Parathyroid adenoma (tissue), 2 donors: ENCODE measurements around the gene PTH1R.
A peak's percentile ranks its signal among the peaks of the same experiment; 100 is the strongest.

Source experiments
- H2AFZ ChIP-seq: fragments of 300-600 bp; sonication (generic); one replicate; pipeline ENCODE4 v1.7.0; 2017; ENCODE audit warnings: antibody characterized with exemption, mild to moderate bottlenecking
- H3K27ac ChIP-seq: fragments of 300-600 bp; sonication (generic); one replicate; pipeline ENCODE4 v1.7.0; 2017
- H3K27me3 ChIP-seq: fragments of 300-600 bp; sonication (generic); one replicate; pipeline ENCODE4 v1.7.0; 2017; ENCODE audit warnings: low read length; ENCODE audit not compliant: control insufficient read depth, insufficient read depth
- H3K36me3 ChIP-seq: fragments of 300-600 bp; sonication (generic); one replicate; pipeline ENCODE4 v1.7.0; 2017; ENCODE audit warnings: low read length; ENCODE audit not compliant: control insufficient read depth, insufficient read depth
- H3K4me1 ChIP-seq: fragments of 300-600 bp; sonication (generic); one replicate; pipeline ENCODE4 v1.7.0; 2017; ENCODE audit warnings: control low read depth
- H3K4me2 ChIP-seq: fragments of 300-600 bp; sonication (generic); one replicate; pipeline ENCODE4 v1.7.0; 2017; ENCODE audit warnings: low read length
- H3K4me3 ChIP-seq: fragments of 300-600 bp; sonication (generic); one replicate; pipeline ENCODE4 v1.7.0; 2017; ENCODE audit warnings: low read depth, low read length
- H3K79me2 ChIP-seq: fragments of 300-600 bp; sonication (generic); one replicate; pipeline ENCODE4 v1.7.0; 2017; ENCODE audit warnings: control low read depth
- H3K9ac ChIP-seq: fragments of 300-600 bp; sonication (generic); one replicate; pipeline ENCODE4 v1.7.0; 2017; ENCODE audit warnings: mild to moderate bottlenecking
- H3K9me3 ChIP-seq: fragments of 300-600 bp; sonication (generic); one replicate; pipeline ENCODE4 v1.7.0; 2017; ENCODE audit warnings: low read length; ENCODE audit not compliant: control insufficient read depth
- TF ChIP-seq, protein P1 (sequence below): fragments of 300-600 bp; sonication (generic); IDR thresholded peaks from one replicate; pipeline ENCODE4 v1.7.0; 2017; ENCODE audit warnings: antibody characterized with exemption, mild to moderate bottlenecking
- donor health status: primary hyperparathyroidism.

PTH1R gene

DNA sequence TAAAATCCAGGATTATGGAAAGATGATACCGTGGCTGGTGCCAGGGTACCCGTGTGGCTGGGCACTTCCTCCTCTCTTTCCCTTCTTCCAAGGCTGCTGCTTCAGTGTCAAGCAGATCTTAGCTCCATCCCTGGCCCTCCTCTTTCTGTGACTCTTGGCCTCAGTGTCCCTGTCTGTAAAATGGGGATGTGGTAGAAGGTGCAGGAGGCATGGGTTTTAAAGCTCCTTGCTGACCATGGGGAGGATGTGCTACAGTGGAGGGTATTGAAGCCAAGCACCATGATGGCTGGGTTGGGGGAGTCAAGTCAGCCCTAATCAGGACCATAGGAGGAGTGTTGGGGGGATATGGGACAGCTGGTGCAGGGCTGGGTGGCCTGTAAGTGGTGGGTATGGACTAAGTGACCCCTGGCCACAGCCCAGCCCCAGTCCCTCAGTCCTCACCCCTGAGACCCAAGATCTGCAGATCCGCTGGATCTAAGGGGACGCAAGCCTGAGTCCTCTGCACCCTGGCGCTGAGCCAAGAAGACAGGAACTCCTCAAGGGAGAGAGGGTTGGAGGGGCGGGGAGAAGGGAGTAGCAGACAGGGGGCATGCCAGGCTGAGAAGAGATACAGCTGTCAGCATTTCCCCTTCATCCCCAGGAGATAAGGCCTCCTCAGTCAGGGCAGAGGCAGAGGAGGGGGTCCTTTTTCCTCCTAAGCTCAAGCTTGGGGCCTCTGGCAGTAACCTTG lies 12.0 kb downstream of the PTH1R start:
- no peak overlapping the region for H3K9ac ChIP-seq
- TF ChIP-seq, protein P1, sequence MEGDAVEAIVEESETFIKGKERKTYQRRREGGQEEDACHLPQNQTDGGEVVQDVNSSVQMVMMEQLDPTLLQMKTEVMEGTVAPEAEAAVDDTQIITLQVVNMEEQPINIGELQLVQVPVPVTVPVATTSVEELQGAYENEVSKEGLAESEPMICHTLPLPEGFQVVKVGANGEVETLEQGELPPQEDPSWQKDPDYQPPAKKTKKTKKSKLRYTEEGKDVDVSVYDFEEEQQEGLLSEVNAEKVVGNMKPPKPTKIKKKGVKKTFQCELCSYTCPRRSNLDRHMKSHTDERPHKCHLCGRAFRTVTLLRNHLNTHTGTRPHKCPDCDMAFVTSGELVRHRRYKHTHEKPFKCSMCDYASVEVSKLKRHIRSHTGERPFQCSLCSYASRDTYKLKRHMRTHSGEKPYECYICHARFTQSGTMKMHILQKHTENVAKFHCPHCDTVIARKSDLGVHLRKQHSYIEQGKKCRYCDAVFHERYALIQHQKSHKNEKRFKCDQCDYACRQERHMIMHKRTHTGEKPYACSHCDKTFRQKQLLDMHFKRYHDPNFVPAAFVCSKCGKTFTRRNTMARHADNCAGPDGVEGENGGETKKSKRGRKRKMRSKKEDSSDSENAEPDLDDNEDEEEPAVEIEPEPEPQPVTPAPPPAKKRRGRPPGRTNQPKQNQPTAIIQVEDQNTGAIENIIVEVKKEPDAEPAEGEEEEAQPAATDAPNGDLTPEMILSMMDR, result no peak
- no peaks in the 10 kb centered on the region for H3K27me3 ChIP-seq
- H3K4me3 ChIP-seq, result no peak overlapping the region
- H3K27ac ChIP-seq, result no peak overlapping the region
- H3K4me1 ChIP-seq, result peaks cover 3% of the 10 kb centered on the region
- H3K36me3 ChIP-seq, result no peaks in the 10 kb centered on the region
- H3K79me2 ChIP-seq, result no peaks in the 10 kb centered on the region
- no peaks in the 10 kb centered on the region for H3K9me3 ChIP-seq
- no peak overlapping the region for H3K4me2 ChIP-seq
- no peak overlapping the region for H2AFZ ChIP-seq

DNA sequence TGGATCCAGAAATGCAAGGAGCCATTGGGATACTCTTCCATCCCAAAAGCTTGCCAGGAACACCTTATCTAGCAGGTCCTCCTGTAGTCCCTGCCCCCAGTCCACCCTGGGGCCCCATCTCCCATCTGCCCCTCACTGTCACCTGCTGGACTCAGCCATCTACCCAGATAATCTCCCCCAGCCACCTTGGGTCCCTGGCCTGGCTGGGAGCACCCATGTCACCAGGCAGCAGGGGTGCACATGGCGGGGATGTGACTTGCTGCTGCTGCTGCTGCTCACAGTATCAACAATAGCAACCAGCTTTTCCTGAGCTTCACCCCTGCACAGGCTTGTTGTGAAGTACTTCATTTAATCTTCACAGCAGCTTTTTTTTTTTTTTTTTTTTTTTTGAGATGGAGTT lies 12.6 kb downstream of the PTH1R start:
- no peak overlapping the region for H3K27ac ChIP-seq
- no peak overlapping the region for H2AFZ ChIP-seq
- H3K4me1 ChIP-seq, result peaks cover 3% of the 10 kb centered on the region
- H3K36me3 ChIP-seq, result no peaks in the 10 kb centered on the region
- H3K79me2 ChIP-seq, result no peaks in the 10 kb centered on the region
- H3K27me3 ChIP-seq, result no peaks in the 10 kb centered on the region
- H3K4me2 ChIP-seq, result no peak overlapping the region
- H3K4me3 ChIP-seq, result no peak overlapping the region
- TF ChIP-seq, protein P1, result no peak
- H3K9me3 ChIP-seq, result no peaks in the 10 kb centered on the region
- H3K9ac ChIP-seq, result no peak overlapping the region

- H3K36me3 ChIP-seq, result no peaks in the 10 kb centered on the region
- no peak overlapping the region for H3K27ac ChIP-seq
- H3K4me2 ChIP-seq, result no peak overlapping the region
- H3K4me1 ChIP-seq, result peaks cover 3% of the 10 kb centered on the region
- H3K4me3 ChIP-seq, result no peak overlapping the region
- H3K27me3 ChIP-seq, result no peaks in the 10 kb centered on the region
- no peaks in the 10 kb centered on the region for H3K9me3 ChIP-seq
- H3K79me2 ChIP-seq, result no peaks in the 10 kb centered on the region
- H2AFZ ChIP-seq, result no peak overlapping the region
- no peak overlapping the region for H3K9ac ChIP-seq
- TF ChIP-seq, protein P1, result no peak
Measured at GRCh38 chr3:46891132-46891531, 13.6 kb downstream of the PTH1R start.

DNA sequence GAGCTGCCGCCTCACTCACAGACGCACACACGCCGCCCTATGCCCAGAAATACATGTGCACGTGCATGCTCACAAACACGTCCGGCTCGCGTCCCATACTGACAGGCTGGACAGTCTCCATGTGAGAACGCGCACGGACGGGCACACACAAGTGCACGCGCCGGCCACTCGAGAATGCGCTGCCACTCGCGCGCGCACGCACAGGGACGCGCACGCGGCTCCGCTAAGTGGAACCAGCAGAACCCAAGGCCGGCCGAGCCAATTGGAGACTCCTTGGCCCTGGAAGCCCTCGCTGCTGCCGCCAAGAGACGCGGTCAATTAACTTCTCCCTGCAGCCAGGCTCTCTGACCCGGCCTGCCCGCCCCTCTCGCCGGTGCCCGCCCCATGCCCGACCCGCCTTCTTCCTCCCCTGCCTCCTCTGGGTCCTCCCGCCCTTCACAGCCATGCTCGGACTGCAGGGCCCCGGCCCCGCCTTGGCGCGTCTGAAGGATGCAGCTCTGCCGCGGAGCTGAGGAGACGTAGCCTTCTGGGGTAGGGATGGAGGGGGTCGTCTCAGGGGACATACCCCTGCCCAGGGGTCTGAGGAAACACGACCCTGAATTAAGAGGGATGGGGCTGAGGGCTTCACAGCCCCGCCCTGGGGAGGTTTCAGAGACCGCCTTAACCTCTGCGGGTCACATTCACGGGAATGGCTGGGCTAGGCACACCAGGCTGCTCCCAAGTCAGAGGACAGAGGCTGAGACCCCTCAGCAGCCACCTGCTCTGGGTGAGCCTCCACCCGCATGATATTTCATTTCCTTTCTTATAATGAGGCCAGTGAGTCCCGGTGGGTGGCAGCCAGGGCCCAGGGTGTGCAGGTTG lies 15.0 kb downstream of the PTH1R start:
- Histone ChIP-seq H3K27ac (peak overlapping the region; percentile 7), H2AFZ (peak overlapping the region; percentile 77), H3K36me3 (no peaks in the 10 kb centered on the region), H3K27me3 (no peaks in the 10 kb centered on the region), H3K9me3 (no peaks in the 10 kb centered on the region), H3K9ac (no peak overlapping the region), H3K79me2 (no peaks in the 10 kb centered on the region), H3K4me2 (peak overlapping the region; percentile 64), H3K4me3 (peak overlapping the region; percentile 29), H3K4me1 (peaks cover 3% of the 10 kb centered on the region)
- TF ChIP-seq, protein P1, result no peak
